ENCODE results near the gene GABRE. TPM values are rescaled to one million over a fixed set of nuclear protein-coding genes. Genes with fewer than 3 reads are reported as not detected.

The GABRE gene
- polyA plus RNA-seq, 2 of the 4 experiments (the other 2 are of a cell fraction) = 60.7 to 92.4 TPM

GRCh38 chrX:151982222-151982621 is 7.7 kb upstream of the GABRE start:
- Histone ChIP-seq H3K4me2 (peak overlapping the region; percentile 79), H3K4me3 (no peak overlapping the region), H3K4me1 (peaks cover 70% of the 10 kb centered on the region), H3K27ac (peak overlapping the region; percentile 82 to 90), H3K9me3 (no peaks in the 10 kb centered on the region)
- DNase-seq (ENCODE audit: low read depth in 1 of 2, low spot score in 1 of 2) = peak in 1 of 2 experiments; percentile 75
- TF ChIP-seq TFCP2L1 (CRISPR knock-in tag; IDR thresholded peaks at IDR 0.05) (no peak), NPAS2 (CRISPR knock-in tag; IDR thresholded peaks at IDR 0.05; ENCODE audit: borderline replicate concordance) (no peak), HMGXB4 (CRISPR knock-in tag; IDR thresholded peaks at IDR 0.05; ENCODE audit: borderline replicate concordance) (no peak), HDAC2 (IDR thresholded peaks at IDR 0.05) (no peak), MYC (IDR thresholded peaks at IDR 0.05; ENCODE audit: borderline replicate concordance, low read length) (no peak), BCL3 (IDR thresholded peaks at IDR 0.05) (no peak), SREBF2 (IDR thresholded peaks at IDR 0.05) (no peak), CHD2 (IDR thresholded peaks at IDR 0.05; ENCODE audit: low read length, partially characterized antibody) (no peak), FOSB (CRISPR knock-in tag; IDR thresholded peaks at IDR 0.05) (no peak), JUNB (IDR thresholded peaks at IDR 0.05) (0 out of 2 replicates have a peak, but pooled peaks have one; percentile 34), NR3C1 (IDR thresholded peaks at IDR 0.05) (no peak), ESRRA (IDR thresholded peaks at IDR 0.05; ENCODE audit: borderline replicate concordance, low read length) (no peak), HOXB13 (CRISPR knock-in tag; IDR thresholded peaks at IDR 0.05; ENCODE audit: low read depth) (no peak), USF2 (IDR thresholded peaks at IDR 0.05) (no peak), MAZ (IDR thresholded peaks at IDR 0.05; ENCODE audit: borderline replicate concordance, low read depth, low read length) (no peak), CTCF (IDR thresholded peaks at IDR 0.05) (no peak), RNF2 (IDR thresholded peaks at IDR 0.05; ENCODE audit: borderline replicate concordance, low read depth) (no peak), HES2 (IDR thresholded peaks at IDR 0.05) (no peak), BHLHE40 (IDR thresholded peaks at IDR 0.05; ENCODE audit: low read depth, low read length) (no peak), REST (IDR thresholded peaks at IDR 0.05) (no peak), HOXA7 (CRISPR knock-in tag; IDR thresholded peaks at IDR 0.05) (no peak), EHMT2 (IDR thresholded peaks at IDR 0.05; ENCODE audit: low read depth) (no peak), CBX8 (IDR thresholded peaks at IDR 0.05) (no peak), PBX3 (IDR thresholded peaks at IDR 0.05) (no peak), MAX (IDR thresholded peaks at IDR 0.05) (peak; percentile 8; the same call in 1 of the 2 replicates), PHF8 (IDR thresholded peaks at IDR 0.05; ENCODE audit: borderline replicate concordance, low read depth) (no peak), FOSL2 (IDR thresholded peaks at IDR 0.05) (peak; percentile 58; the same call in 1 of the 2 replicates), FOSL2 (CRISPR knock-in tag; IDR thresholded peaks at IDR 0.05) (peak; percentile 90), JUN (IDR thresholded peaks at IDR 0.05) (0 out of 5 replicates have a peak, but pooled peaks of 1 of the 2 experiments have one; percentile 25), HOXB5 (CRISPR knock-in tag; IDR thresholded peaks at IDR 0.05) (no peak)
- no peak for FAIRE-seq
- peak; percentile 41 to 74; a peak in 4 of 6 replicates for ATAC-seq
- CTCF ChIA-PET = no interaction called here
- POLR2A ChIA-PET = interaction anchor here (0.9 to 1.1 kb wide), 2 partner anchors 8 to 9 kb away, joined by 3 to 6 read pairs; partner anchors contain the start of gene GABRE
- 8% methylated on average over 3 of the region's 3 CpGs for WGBS (ENCODE audit: missing lambda C conversion rate)
